SU-DHL-6 (cell line): Measurements from ENCODE around the gene SYNC.

Source experiments
- EZH2phosphoT487 ChIP-seq: fragments of 200-600 bp; sonication (generic), shearing (Covaris generic); conservative IDR thresholded peaks from 2 replicates; pipeline ENCODE4 v1.6.1; 2018; ENCODE audit warnings: mild to moderate bottlenecking, antibody characterized with exemption, low read length, moderate library complexity, mixed read lengths
- TF ChIP-seq, protein P1 (sequence below): fragments of 200-600 bp; sonication (generic); IDR thresholded peaks from one replicate; pipeline ENCODE4 v1.5.1; 2017; ENCODE audit warnings: antibody characterized with exemption, mild to moderate bottlenecking, low read length, moderate library complexity; ENCODE audit not compliant: insufficient read depth, poor library complexity, severe bottlenecking

DNA sequence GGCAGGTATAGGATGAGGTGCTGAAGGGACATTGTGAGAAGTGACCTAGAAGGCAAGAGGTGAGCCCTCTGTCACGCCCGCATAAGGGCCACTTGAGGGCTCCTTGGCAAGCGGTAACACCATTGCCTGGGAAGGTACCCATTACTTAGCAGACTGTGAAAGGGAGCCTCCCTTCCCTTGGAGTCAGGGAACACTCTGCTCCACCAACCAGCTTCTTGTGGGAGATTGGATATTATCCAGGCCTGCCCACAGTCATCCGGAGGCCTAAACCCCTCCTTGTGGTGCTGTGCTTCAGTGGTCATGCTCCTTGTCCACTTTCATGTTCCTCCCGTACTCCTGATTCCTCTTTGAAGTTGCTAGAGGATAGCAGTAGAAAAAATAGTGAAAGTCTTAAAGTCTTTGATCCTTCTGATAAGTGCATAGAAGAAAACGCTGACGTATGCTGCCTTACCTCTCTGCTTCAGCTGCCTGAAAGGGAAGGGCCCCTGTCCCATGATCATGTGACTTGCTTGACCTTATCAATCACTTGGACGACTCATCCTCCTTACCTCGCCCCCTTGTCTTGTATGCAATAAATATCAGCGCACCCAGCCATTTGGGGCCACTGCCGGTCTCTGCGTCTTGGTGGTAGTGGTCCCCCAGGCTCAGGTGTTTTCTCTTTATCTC is 35.5 kb downstream of the SYNC start:
- TF ChIP-seq, protein P1, sequence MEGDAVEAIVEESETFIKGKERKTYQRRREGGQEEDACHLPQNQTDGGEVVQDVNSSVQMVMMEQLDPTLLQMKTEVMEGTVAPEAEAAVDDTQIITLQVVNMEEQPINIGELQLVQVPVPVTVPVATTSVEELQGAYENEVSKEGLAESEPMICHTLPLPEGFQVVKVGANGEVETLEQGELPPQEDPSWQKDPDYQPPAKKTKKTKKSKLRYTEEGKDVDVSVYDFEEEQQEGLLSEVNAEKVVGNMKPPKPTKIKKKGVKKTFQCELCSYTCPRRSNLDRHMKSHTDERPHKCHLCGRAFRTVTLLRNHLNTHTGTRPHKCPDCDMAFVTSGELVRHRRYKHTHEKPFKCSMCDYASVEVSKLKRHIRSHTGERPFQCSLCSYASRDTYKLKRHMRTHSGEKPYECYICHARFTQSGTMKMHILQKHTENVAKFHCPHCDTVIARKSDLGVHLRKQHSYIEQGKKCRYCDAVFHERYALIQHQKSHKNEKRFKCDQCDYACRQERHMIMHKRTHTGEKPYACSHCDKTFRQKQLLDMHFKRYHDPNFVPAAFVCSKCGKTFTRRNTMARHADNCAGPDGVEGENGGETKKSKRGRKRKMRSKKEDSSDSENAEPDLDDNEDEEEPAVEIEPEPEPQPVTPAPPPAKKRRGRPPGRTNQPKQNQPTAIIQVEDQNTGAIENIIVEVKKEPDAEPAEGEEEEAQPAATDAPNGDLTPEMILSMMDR = no peak
- no peak for TF ChIP-seq EZH2phosphoT487
